ENCODE measurements around the gene ZNF132. TPM values are rescaled to one million over a fixed set of nuclear protein-coding genes. Genes with fewer than 3 reads are reported as not detected.
A peak's percentile ranks its signal among the peaks of the same experiment; 100 is the strongest.
"Not testable (repeated sequence)": the region's sequence is repeated elsewhere in the genome, so short reads cannot be mapped to it uniquely, and the experiment has no call there.

ZNF132 gene
- total RNA-seq, 4 donors from 2014 or later: 4.1 to 8.6 (median 6.2) TPM

DNA sequence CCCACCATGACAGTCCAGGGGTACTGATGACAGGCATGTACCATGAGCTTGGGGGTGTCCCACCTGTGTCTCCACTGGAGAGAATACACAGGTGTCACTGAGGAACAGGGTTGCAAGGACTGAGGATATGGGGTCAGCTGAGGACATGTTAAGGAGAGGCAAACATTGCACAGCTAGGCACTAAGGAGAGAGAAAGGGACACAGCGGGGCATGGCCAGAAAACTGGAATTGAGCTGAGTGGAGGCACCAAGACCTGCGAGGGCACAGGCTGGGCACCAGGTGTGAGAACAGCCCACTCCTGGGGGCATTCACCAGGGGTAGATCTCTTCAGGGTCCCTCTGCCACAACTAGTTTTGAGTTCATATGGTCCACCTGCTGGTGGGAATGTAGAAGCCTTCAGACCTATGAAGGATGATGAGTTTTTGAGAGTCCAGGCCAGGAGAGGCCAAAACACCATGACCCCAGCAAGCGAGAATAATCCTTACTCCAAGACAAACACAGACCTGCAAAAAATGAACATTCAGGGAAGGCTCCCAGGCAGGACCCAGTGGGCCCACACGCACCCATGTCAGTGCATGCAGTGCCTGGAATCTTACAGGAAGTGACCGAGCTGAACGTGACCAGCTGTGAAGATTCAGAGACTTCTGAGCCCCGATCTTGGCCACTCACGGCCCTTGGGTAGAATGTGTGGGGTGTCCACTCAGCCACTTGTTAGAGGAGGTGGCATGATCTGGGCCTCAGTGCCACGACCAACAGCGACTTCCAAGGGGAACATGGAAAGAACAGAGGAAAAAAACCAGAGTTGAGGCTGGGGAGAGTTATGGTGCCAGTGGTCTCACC, 32.9 kb downstream of the ZNF132 start:
- peak overlapping the region in 3 of 4 donors; percentile 88 to 89 (median 89) for H3K27ac ChIP-seq
- TF ChIP-seq POLR2AphosphoS5 (IDR thresholded peaks at IDR 0.05): no peak
- TF ChIP-seq, protein P1, sequence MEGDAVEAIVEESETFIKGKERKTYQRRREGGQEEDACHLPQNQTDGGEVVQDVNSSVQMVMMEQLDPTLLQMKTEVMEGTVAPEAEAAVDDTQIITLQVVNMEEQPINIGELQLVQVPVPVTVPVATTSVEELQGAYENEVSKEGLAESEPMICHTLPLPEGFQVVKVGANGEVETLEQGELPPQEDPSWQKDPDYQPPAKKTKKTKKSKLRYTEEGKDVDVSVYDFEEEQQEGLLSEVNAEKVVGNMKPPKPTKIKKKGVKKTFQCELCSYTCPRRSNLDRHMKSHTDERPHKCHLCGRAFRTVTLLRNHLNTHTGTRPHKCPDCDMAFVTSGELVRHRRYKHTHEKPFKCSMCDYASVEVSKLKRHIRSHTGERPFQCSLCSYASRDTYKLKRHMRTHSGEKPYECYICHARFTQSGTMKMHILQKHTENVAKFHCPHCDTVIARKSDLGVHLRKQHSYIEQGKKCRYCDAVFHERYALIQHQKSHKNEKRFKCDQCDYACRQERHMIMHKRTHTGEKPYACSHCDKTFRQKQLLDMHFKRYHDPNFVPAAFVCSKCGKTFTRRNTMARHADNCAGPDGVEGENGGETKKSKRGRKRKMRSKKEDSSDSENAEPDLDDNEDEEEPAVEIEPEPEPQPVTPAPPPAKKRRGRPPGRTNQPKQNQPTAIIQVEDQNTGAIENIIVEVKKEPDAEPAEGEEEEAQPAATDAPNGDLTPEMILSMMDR (IDR thresholded peaks at IDR 0.05): peak in 2 of 4 experiments; percentile 27 to 34
- H3K4me1 ChIP-seq: peaks cover 0 to 29% (median 14%) of the 10 kb centered on the region in 3 donors

DNA sequence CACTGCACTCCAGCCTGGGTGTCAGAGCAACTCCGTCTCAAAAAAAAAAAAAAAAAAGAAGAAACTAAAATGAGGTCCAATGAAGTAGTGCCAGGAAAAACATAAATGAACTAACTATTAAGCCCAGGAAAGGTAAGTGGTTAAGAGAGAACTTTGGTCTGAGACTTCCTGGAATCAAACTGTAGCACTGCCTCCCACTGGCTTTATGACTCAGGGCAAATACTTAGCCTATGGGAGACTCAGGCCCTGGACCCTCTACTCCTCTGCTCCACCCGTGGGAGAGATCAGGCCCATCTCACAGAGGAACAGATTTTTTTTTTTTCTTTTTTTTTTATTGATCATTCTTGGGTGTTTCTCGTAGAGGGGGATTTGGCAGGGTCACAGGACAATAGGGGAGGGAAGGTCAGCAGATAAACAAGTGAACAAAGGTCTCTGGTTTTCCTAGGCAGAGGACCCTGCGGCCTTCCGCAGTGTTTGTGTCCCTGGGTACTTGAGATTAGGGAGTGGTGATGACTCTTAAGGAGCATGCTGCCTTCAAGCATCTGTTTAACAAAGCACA, 36.0 kb downstream of the ZNF132 start:
- H3K27me3 ChIP-seq, ATAC-seq, H3K9me3 ChIP-seq, H3K27ac ChIP-seq, H3K36me3 ChIP-seq, H3K4me3 ChIP-seq: not testable (repeated sequence)
- peaks cover 0 to 38% (median 14%) of the 10 kb centered on the region in 3 donors for H3K4me1 ChIP-seq
- 45 to 94% methylated on average over 2 of the region's 5 CpGs for WGBS, 2 donors (ENCODE audit: low coverage in 1 of 2)

More for the DNA sequence above, 32.9 kb downstream of the ZNF132 start:
- Histone ChIP-seq H3K27me3 (no peaks in the 10 kb centered on the region), H3K9me3 (no peaks in the 10 kb centered on the region), H3K36me3 (no peaks in the 10 kb centered on the region), H3K4me3 (peak overlapping the region in 1 of 2 donors; percentile 95)
- ATAC-seq: no peak
- WGBS, 2 donors (ENCODE audit: low coverage in 1 of 2): 72% methylated on average over 7 of the region's 10 CpGs; no CpG with 5 or more reads in 1 of the 2 donors

DNA sequence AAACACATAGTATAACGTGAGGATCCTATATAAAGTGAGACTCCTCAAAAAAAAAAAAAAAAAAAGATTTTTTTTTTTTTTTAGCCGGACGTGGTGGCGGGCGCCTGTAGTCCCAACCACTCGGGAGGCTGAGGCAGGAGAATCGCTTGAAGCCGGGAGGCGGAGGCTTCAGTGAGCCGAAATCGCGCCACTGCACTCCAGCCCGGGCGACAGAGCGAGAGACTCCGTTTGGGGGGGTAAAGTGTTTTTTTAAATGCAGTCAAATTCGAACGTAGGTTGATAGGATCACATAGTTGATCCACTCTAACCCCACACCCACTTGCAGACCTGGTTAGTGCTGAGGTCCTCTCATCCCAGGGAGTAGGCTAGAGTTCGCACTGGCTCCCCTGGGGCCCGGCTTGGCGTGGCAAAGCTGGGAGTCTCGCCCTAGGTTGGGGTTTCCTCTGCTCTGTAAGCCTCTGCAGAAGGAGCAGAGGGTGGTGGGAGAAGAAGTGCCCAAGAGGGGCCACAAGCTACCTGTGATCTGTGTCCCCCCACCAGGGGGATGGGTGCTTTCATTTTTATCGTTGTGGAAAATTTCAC, 38.0 kb downstream of the ZNF132 start:
- WGBS, 2 donors (ENCODE audit: low coverage in 1 of 2): 29 to 30% methylated on average over 4 to 13 of the region's 23 CpGs
- TF ChIP-seq POLR2AphosphoS5 (IDR thresholded peaks at IDR 0.05) (no peak), EP300 (IDR thresholded peaks at IDR 0.05) (no peak)
- TF ChIP-seq, protein P1 (IDR thresholded peaks at IDR 0.05): peak in 1 of 4 experiments; percentile 13
- Histone ChIP-seq H3K4me1 (peaks cover 0 to 28% (median 8%) of the 10 kb centered on the region in 3 donors), H3K4me3 (peak overlapping the region; percentile 34 to 56), H3K27ac (peak overlapping the region in 3 of 4 donors; percentile 66 to 82 (median 73)), H3K27me3 (peaks cover 19% of the 10 kb centered on the region), H3K36me3 (no peaks in the 10 kb centered on the region), H3K9me3 (no peaks in the 10 kb centered on the region)
- ATAC-seq: no peak

DNA sequence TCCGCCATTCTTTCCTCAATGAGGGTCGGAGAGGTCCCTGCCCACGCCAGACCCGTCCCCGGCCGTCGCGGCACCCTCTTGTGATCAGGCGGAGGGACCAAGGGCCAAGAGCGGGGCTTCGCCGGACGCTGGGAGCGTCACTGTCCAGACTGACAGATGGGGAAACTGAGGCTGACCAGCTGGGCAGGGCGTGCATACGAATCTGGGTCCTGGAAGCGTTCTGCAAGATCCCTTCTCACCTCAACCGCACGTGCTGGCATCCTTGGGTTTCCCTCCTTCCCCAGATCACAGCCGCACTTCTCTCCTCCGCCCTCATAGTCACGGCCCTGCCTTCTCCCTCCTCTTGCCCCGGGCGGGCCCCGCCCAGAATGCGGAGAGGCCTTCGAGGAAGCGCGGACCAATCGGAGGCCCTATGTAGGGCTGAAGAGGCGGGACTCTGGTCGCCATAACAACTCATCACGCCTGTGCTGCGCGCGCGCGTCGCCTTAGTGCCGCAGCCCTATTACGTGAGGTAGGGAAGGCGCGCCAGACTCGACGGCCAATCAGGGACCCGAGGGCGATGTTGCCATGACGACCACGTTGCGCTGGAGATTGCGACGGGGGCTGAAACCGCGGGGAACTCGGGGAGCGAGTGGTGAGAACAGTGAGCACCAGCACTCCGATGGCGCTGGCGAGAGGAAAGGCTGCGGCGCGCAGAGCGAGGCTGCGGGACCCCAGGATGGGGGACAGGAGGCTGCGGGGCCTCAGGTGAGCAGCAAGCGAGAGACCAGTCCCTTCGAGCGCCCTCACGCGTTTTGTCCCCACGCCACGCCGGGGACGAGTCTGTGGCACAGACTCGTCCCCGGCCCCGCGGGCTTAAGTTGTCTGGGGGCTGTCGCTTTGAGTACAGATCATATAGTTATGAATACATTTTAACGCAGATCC, 38.8 kb downstream of the ZNF132 start:
- Histone ChIP-seq H3K27ac (peak overlapping the region in 3 of 4 donors; percentile 66 to 82 (median 73)), H3K9me3 (no peaks in the 10 kb centered on the region), H3K4me1 (peaks cover 0 to 32% (median 8%) of the 10 kb centered on the region in 3 donors), H3K36me3 (no peaks in the 10 kb centered on the region), H3K27me3 (peaks cover 25% of the 10 kb centered on the region), H3K4me3 (peak overlapping the region; percentile 34 to 56)
- peak; percentile 100 for ATAC-seq
- 0% methylated on average over 19 of the region's 80 CpGs; no CpG with 5 or more reads in 1 of the 2 donors for WGBS, 2 donors (ENCODE audit: low coverage in 1 of 2)
- TF ChIP-seq EP300 (IDR thresholded peaks at IDR 0.05) (no peak), POLR2AphosphoS5 (IDR thresholded peaks at IDR 0.05) (peak; percentile 58), POLR2A (IDR thresholded peaks at IDR 0.05) (peak in 1 of 2 donors; percentile 44)
- TF ChIP-seq, protein P1 (IDR thresholded peaks at IDR 0.05): peak in 1 of 4 experiments; percentile 22

Measured in gastroesophageal sphincter (tissue), 4 donors.